Measurements from ENCODE around the gene CKAP4. TPM values are rescaled to one million over a fixed set of nuclear protein-coding genes. Genes with fewer than 3 reads are reported as not detected.
A peak's percentile ranks its signal among the peaks of the same experiment; 100 is the strongest.

CKAP4 gene
- total and polyA plus RNA-seq, 2 of the 13 experiments (the other 11 are each of a cell fraction or from before 2014, with no cell fraction given): 39.2 to 70.2 TPM

- peak; percentile 11; the same call in 1 of the 2 replicates for TF ChIP-seq ZNF281 (CRISPR knock-in tag; IDR thresholded peaks at IDR 0.05; ENCODE audit: borderline replicate concordance)
- TF ChIP-seq TOE1 (CRISPR knock-in tag; IDR thresholded peaks at IDR 0.05): no peak
- TF ChIP-seq ZKSCAN1 (IDR thresholded peaks at IDR 0.05; ENCODE audit: low read length): no peak
- TF ChIP-seq CEBPB (IDR thresholded peaks at IDR 0.05; ENCODE audit: borderline replicate concordance, low read depth, low read length): no peak
- no peak for TF ChIP-seq MNT (IDR thresholded peaks at IDR 0.05)
- TF ChIP-seq ZMYM3 (CRISPR knock-in tag; IDR thresholded peaks at IDR 0.05): no peak
- TF ChIP-seq ONECUT2 (CRISPR knock-in tag; IDR thresholded peaks at IDR 0.05): no peak
- TF ChIP-seq SP140L (CRISPR knock-in tag; IDR thresholded peaks at IDR 0.05; ENCODE audit: borderline replicate concordance): no peak
- no peak for TF ChIP-seq ZNF782 (CRISPR knock-in tag; IDR thresholded peaks at IDR 0.05; ENCODE audit: borderline replicate concordance)
- no peak for TF ChIP-seq ZNF10 (CRISPR knock-in tag; IDR thresholded peaks at IDR 0.05; ENCODE audit: borderline replicate concordance, low read depth)
- TF ChIP-seq NAIF1 (CRISPR knock-in tag; IDR thresholded peaks at IDR 0.05; ENCODE audit: borderline replicate concordance): no peak
- TF ChIP-seq ZNF275 (CRISPR knock-in tag; IDR thresholded peaks at IDR 0.05; ENCODE audit: borderline replicate concordance): no peak
- no peak for TF ChIP-seq ZNF619 (CRISPR knock-in tag; IDR thresholded peaks at IDR 0.05)
- no peak for TF ChIP-seq HNF1A (IDR thresholded peaks at IDR 0.05; ENCODE audit: low read depth)
- peak; percentile 25; the same call in 1 of the 2 replicates for TF ChIP-seq HNF1A (CRISPR knock-in tag; IDR thresholded peaks at IDR 0.05; ENCODE audit: borderline replicate concordance)
- TF ChIP-seq ZNF510 (CRISPR knock-in tag; IDR thresholded peaks at IDR 0.05; ENCODE audit: low read depth): no peak
- no peak for TF ChIP-seq EP300 (IDR thresholded peaks at IDR 0.05; ENCODE audit: low read depth in 2 of 2, low read length in 2 of 2)
- no peak for TF ChIP-seq EP300 (CRISPR knock-in tag; IDR thresholded peaks at IDR 0.05; ENCODE audit: borderline replicate concordance)
- TF ChIP-seq FOXM1 (CRISPR knock-in tag; IDR thresholded peaks at IDR 0.05): no peak
- no peak for TF ChIP-seq MXD1 (CRISPR knock-in tag; IDR thresholded peaks at IDR 0.05)
- 0 out of 2 replicates have a peak, but pooled peaks have one; percentile 33 for TF ChIP-seq ISL2 (CRISPR knock-in tag; IDR thresholded peaks at IDR 0.05)
Observed at GRCh38 chr12:106188256-106188655, 59.6 kb downstream of the CKAP4 start (continued).

Data from HepG2 (cell line).